Ovary (tissue), 9 donors: ENCODE measurements around the gene STXBP2. TPM values are rescaled to one million over a fixed set of nuclear protein-coding genes. Genes with fewer than 3 reads are reported as not detected.

Source experiments
- DNase-seq, 5 donors: peaks; one replicate each; pipeline ENCODE4 v3.0.0-alpha.2; 2019 to 2020
- H3K27ac ChIP-seq, 2 donors: fragments of 200-600 bp; one replicate each; pipeline versions ENCODE4 v1.5.1 to v1.8.0; 2019 to 2022
- H3K27me3 ChIP-seq: fragments of 200-600 bp; one replicate; pipeline ENCODE4 v1.8.0; 2022
- H3K36me3 ChIP-seq: fragments of 200-600 bp; sonication (generic); one replicate; pipeline ENCODE4 v1.5.1; 2019
- H3K4me1 ChIP-seq: one replicate; pipeline ENCODE4 v1.8.1; 2013; ENCODE audit warnings: mild to moderate bottlenecking, moderate library complexity; ENCODE audit not compliant: insufficient read depth
- H3K4me3 ChIP-seq: fragments of 200-600 bp; sonication (generic); one replicate; pipeline ENCODE4 v1.5.1; 2017
- H3K9me3 ChIP-seq, 2 donors: fragments of 200-600 bp in 1 of 2; sonication (generic) in 1 of 2; one replicate each; pipeline versions ENCODE4 v1.5.1 to v1.8.1; 2013 to 2019; ENCODE audit warnings: mild to moderate bottlenecking in 1 of 2, moderate library complexity in 1 of 2
- CTCF ChIP-seq, 3 donors: fragments of 450-650 bp in 2 of 3; fragments of 200-600 bp in 1 of 3; IDR thresholded peaks; one replicate each; pipeline versions ENCODE4 v1.5.1 to v1.8.0; 2016 to 2022; ENCODE audit warnings: antibody characterized with exemption in 3 of 3, mild to moderate bottlenecking in 1 of 3
- EP300 ChIP-seq: sonication (generic); formaldehyde crosslinking; IDR thresholded peaks from one replicate; pipeline ENCODE4 v1.6.1; 2017; ENCODE audit warnings: antibody characterized with exemption
- POLR2A ChIP-seq: fragments of 450-650 bp; IDR thresholded peaks from one replicate; pipeline ENCODE4 v1.6.1; 2017; ENCODE audit warnings: antibody characterized with exemption, mild to moderate bottlenecking, moderate library complexity
- WGBS, 3 donors: extraction: QIAGEN DNeasy Blood & Tissue Kit in 1 of 3; methylation state at CpG; one replicate each; pipeline versions ENCODE4 v1.1.5 to v1.1.7; 2013 to 2017; 5-methylcytosine and 5-hydroxymethylcytosine counted together
- intact Hi-C, 4 donors: fragments of 100-400 bp; cut with DNase I; formaldehyde crosslinking; loops; one replicate each; pipeline versions ENCODE4 v1.11.0 to v1.15.1; 2022 to 2023
- polyA plus RNA-seq, 2 donors: library from polyadenylated mRNA; stranded (reverse); fragments of 200-250 nt in 1 of 2; fragments of 350-450 nt in 1 of 2; fragmentation: Illumina TruSeq in 1 of 2; extraction: RNeasy Lipid Tissue Mini Kit (QIAGEN cat#74804) in 1 of 2; gene quantifications; one replicate each; pipeline ENCODE4 v1.2.3, GENCODE V29; 2013 to 2014
- total RNA-seq, 7 donors: library from RNA; depleted of rRNA in 2 of 7; stranded (reverse); fragments of >200 nt in 2 of 7; fragmentation: NEBNext Ultra II Directional in 3 of 7; extraction: Animal tissue kit (Norgen Biotek cat#: 25700) in 3 of 7; gene quantifications; one replicate each; pipeline versions ENCODE4 v1.1.0 to v1.2.4, GENCODE V29; 2016 to 2023
- donor health status: DM: no; HTN: no; CAD: no; lungs with moderate emphysema.
- donor health status: DM: no; HTN: no; CAD: no.
- donor health status: Bipolar disorder and iron deficiency.
- donor health status: DM: yes; HTN: yes; CAD: no.
- donor health status: DM: no; HTN: no; CAD: no.
- donor health status: DM: yes; HTN: yes; CAD: no.

The STXBP2 gene
- total and polyA plus RNA-seq, 9 donors: 4.9 to 35.6 (median 11.4) TPM

DNA sequence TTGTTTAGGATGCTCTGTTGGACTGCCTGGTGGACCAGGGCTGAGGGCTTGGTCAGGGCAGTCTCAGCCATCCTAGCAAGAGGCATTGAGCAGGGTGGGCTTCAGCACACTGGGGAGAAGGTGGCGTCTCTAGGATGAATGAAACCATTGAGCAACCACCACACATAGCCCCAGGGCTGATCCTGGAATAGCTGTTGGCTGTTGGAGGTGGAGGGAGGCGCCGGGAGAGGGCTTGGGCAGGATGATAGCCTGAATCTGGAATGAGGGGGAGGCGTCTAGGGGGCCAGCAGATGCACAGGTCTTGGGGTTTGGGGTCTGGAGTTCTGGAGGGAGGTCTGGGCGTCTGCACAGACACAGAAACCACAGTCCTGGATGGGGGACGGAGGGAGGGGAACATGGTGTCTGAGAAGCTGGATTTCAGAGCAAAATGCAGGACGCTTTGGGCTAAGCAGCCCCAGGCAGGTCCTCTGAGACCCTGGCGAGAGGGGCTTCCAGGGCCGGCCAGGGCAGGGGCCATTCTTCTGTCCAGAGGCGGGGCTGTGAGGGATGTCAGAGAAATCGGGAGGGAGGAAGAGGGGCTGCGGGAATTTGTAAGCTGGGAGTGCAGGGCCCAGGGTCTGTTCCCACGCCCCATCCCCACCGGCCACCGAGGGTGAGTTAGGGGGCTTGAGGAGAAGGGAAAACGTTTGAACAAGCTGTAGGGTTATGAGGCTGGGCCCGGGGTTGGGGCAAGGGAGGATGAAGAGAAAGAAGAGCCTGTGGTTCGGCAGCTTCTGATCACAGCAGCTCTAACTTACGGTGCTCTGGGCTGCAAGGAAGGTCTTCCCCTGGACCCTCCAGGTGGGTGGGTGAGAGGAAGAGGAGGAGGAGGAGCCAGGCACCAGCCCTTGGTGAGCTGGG lies 48.9 kb downstream of the STXBP2 start:
- intact Hi-C loops: no loop called here
- Histone ChIP-seq H3K27me3 (no peaks in the 10 kb centered on the region), H3K9me3 (no peaks in the 10 kb centered on the region), H3K4me3 (no peak overlapping the region), H3K36me3 (no peaks in the 10 kb centered on the region), H3K27ac (no peak overlapping the region), H3K4me1 (peaks cover 10% of the 10 kb centered on the region)
- no peak for DNase-seq
- TF ChIP-seq POLR2A (no peak), EP300 (no peak), CTCF (IDR thresholded peaks at IDR 0.05) (no peak)
- WGBS, 3 donors: 16 to 29% (median 20%) methylated on average over 19 of the region's 19 CpGs

DNA sequence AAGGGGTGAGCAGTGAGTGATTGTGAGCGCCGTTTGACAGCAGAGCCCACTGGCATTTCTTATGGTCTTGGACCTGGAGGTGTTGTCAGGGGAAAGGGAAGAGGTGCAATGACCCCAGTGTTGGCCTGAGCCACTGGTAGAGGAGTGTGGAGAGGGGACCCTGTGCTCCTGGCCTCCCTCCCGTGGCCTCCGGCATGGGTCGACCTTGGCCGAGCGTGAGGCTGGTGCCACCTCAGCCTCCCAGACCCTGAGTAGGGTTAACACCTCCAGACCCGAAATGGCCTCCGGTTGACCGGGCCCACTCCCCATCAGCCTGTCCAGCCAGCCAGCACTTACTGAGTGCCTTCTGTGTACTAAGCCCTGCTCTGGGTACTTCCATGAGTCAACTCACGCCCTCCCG lies 50.3 kb downstream of the STXBP2 start:
- H3K27me3 ChIP-seq: no peaks in the 10 kb centered on the region
- TF ChIP-seq EP300 (no peak), CTCF (IDR thresholded peaks at IDR 0.05) (no peak)
- DNase-seq: no peak
- no peak overlapping the region for H3K27ac ChIP-seq
- H3K4me3 ChIP-seq: no peak overlapping the region
- 67 to 77% (median 73%) methylated on average over 12 of the region's 12 CpGs for WGBS, 3 donors
- intact Hi-C loops: no loop called here
- no peaks in the 10 kb centered on the region for H3K36me3 ChIP-seq
- H3K4me1 ChIP-seq: peaks cover 1% of the 10 kb centered on the region
- no peaks in the 10 kb centered on the region for H3K9me3 ChIP-seq

DNA sequence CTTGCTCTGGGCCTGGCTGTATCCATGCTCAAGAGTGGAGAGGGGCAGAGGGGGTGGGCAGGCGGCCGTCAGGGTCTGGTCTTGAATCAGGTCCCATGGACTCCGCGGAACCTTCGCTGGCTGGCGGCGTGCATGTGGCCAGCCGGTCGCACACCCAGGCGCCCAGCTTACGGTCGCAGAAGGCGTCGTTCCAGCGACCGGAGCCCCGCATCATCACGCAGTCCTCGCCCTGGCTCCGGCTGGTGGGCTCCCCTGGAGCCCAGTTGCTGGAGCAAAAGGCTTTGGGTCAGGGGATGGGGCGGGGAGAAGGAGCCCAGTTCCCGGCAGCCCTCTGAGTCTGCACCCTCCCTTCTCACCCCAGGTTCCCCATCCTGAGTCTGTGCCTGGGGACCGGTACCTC lies 52.3 kb downstream of the STXBP2 start:
- H3K27me3 ChIP-seq: no peaks in the 10 kb centered on the region
- no peaks in the 10 kb centered on the region for H3K9me3 ChIP-seq
- no peak for TF ChIP-seq EP300
- TF ChIP-seq CTCF (IDR thresholded peaks at IDR 0.05): no peak
- no peak for TF ChIP-seq POLR2A
- intact Hi-C loops: no loop called here
- no peak overlapping the region for H3K27ac ChIP-seq
- no peaks in the 10 kb centered on the region for H3K36me3 ChIP-seq
- 17 to 39% (median 22%) methylated on average over 23 of the region's 23 CpGs for whole genome bisulfite sequencing, 3 donors
- DNase-seq: no peak
- H3K4me1 ChIP-seq: no peaks in the 10 kb centered on the region
- H3K4me3 ChIP-seq: no peak overlapping the region

GRCh38 chr19:7690779-7691258 lies 53.9 kb downstream of the STXBP2 start:
- 80 to 89% (median 83%) methylated on average over 8 of the region's 8 CpGs for WGBS, 3 donors
- H3K4me1 ChIP-seq: no peaks in the 10 kb centered on the region
- DNase-seq: no peak
- H3K36me3 ChIP-seq: no peaks in the 10 kb centered on the region
- no peaks in the 10 kb centered on the region for H3K9me3 ChIP-seq
- intact Hi-C loops: no loop called here
- TF ChIP-seq EP300 (no peak), CTCF (IDR thresholded peaks at IDR 0.05) (no peak), POLR2A (no peak)
- no peak overlapping the region for H3K4me3 ChIP-seq
- no peak overlapping the region for H3K27ac ChIP-seq
- H3K27me3 ChIP-seq: no peaks in the 10 kb centered on the region
